ENCODE data around the gene SCYGR7. TPM values are rescaled to one million over a fixed set of nuclear protein-coding genes. Genes with fewer than 3 reads are reported as not detected.

Gene SCYGR7
- total RNA-seq (2016; rRNA removed; fragmentation: Illumina TruSeq; extraction: Trizol) (not detected in 2 replicates), polyA plus RNA-seq (2011; rRNA removed) (not detected in 2 replicates), polyA minus RNA-seq (2011; rRNA and poly(A)+ RNA removed; ENCODE audit: low replicate concordance) (not detected in 2 replicates), Bru-seq, nascent RNA (not detected), BruChase-seq, experiment 1, labeled RNA remaining after a 6-hour chase (not detected), BruChase-seq, experiment 2, labeled RNA remaining after a 2-hour chase (not detected)
- total RNA-seq (2016; cell fraction: cytosol; rRNA removed; fragmentation: Illumina TruSeq; extraction: Trizol; ENCODE audit: low read depth) = not detected in 2 replicates
- not detected in 2 replicates for total RNA-seq (2016; cell fraction: insoluble cytoplasmic fraction; rRNA removed; fragmentation: Illumina TruSeq; extraction: Trizol)
- not detected in 2 replicates for total RNA-seq (2016; cell fraction: membrane; rRNA removed; fragmentation: Illumina TruSeq; extraction: Trizol)
- not detected in 2 replicates for total RNA-seq (2016; cell fraction: nucleus; rRNA removed; fragmentation: Illumina TruSeq; extraction: Trizol)
- not detected in 2 replicates for polyA plus RNA-seq (2011; cell fraction: cytosol; rRNA removed)
- not detected in 2 replicates for polyA plus RNA-seq (2011; cell fraction: nucleus; rRNA removed)
- polyA plus RNA-seq (2012) = not detected in 2 replicates
- not detected in 2 replicates for polyA plus RNA-seq (2016; cell fraction: cytosol; fragmentation: Illumina TruSeq; extraction: Trizol; ENCODE audit: low read depth)
- polyA plus RNA-seq (2016; cell fraction: insoluble cytoplasmic fraction; fragmentation: Illumina TruSeq; extraction: Trizol; ENCODE audit: low read depth) = not detected in 2 replicates
- not detected in 2 replicates for polyA plus RNA-seq (2016; cell fraction: membrane; fragmentation: Illumina TruSeq; extraction: Trizol; ENCODE audit: low read depth)
- polyA plus RNA-seq (2016; cell fraction: nucleus; fragmentation: Illumina TruSeq; extraction: Trizol; ENCODE audit: insufficient read depth, low read depth) = not detected in 2 replicates
- not detected in 2 replicates for polyA minus RNA-seq (2011; cell fraction: cytosol; rRNA and poly(A)+ RNA removed)
- polyA minus RNA-seq (2011; cell fraction: nucleus; rRNA and poly(A)+ RNA removed) = not detected in 2 replicates
- long read RNA-seq, experiment 1 = 0 reads
- long read RNA-seq, experiment 2 = 0 reads

- ChIA-PET CTCF (ENCODE audit: low intra/inter-chr PET ratio, low total read pairs) (no interaction called here), POLR2A (no interaction called here)
- Histone ChIP-seq H3K4me1 (ENCODE audit: insufficient read depth, low read length) (peaks cover 8% of the 10 kb centered on the region), H4K20me1 (ENCODE audit: insufficient read depth, low read length) (no peaks in the 10 kb centered on the region), H3K4me3 (replicated peaks in 1 of 3; ENCODE audit: insufficient read depth in 1 of 3, low read depth in 2 of 3, low read length in 3 of 3) (no peak within 1 kb of the TSS), H3K36me3 (replicated peaks in 1 of 2; ENCODE audit: control insufficient read depth in 1 of 2, insufficient read depth in 2 of 2, low read length in 2 of 2) (no peaks in the 10 kb centered on the region), H3K27ac (ENCODE audit: extremely low read length, insufficient read depth, low read length) (no peak within 1 kb of the TSS), H3K9ac (ENCODE audit: insufficient read depth, low read depth, low read length) (no peak within 1 kb of the TSS), H2AFZ (ENCODE audit: low read length) (no peak within 1 kb of the TSS), H3K79me2 (ENCODE audit: insufficient read depth, low read length) (no peaks in the 10 kb centered on the region), H3K27me3 (ENCODE audit: control insufficient read depth in 1 of 2, insufficient read depth in 2 of 2, low read length in 2 of 2) (no peaks in the 10 kb centered on the region), H3K9me3 (ENCODE audit: low read length) (no peaks in the 10 kb centered on the region), H3K4me2 (ENCODE audit: low read depth, low read length) (no peak within 1 kb of the TSS)
- in situ Hi-C loops (cut with HindIII; ENCODE audit: extremely low pct_ligation_motif_present, low pct_unique_long_range_greater_than_20kb) (no loop called here), intact Hi-C loops (cut with micrococcal nuclease; ENCODE audit: unreplicated experiment) (no loop called here)
- FAIRE-seq (no peak), DNase-seq (ENCODE audit: low spot score) (no peak), ATAC-seq (no peak)
- WGBS (ENCODE audit: low lambda C conversion rate) = 59% methylated on average over 4 of the region's 5 CpGs
- no TSS peak for BruUV-seq (replicated peaks)
- no peak for TF ChIP-seq ZNF883 (CRISPR knock-in tag; IDR thresholded peaks at IDR 0.05; ENCODE audit: not compliant biosample characterization)
- no peak for TF ChIP-seq ZNF20 (CRISPR knock-in tag; IDR thresholded peaks at IDR 0.05)
- TF ChIP-seq ZNF788 (CRISPR knock-in tag; IDR thresholded peaks at IDR 0.05; ENCODE audit: borderline replicate concordance) = no peak
- TF ChIP-seq SIN3B (IDR thresholded peaks at IDR 0.05; ENCODE audit: low read length) = no peak
- no peak for TF ChIP-seq ZNF781 (CRISPR knock-in tag; IDR thresholded peaks at IDR 0.05; ENCODE audit: borderline replicate concordance, not compliant biosample characterization)
Observed at GRCh38 chr2:227728035-227728434, at the start of gene SCYGR7. Gene SCYGR7 (plus strand): TSS chr2:227728335. CDS start chr2:227728335, 0 bp downstream.
